GM12874 (cell line): Measurements from ENCODE around the gene EGF.

Experiments used
- TF ChIP-seq, protein P1 (sequence below): IDR thresholded peaks from 2 replicates; pipeline ENCODE4 v1.5.1; 2011; ENCODE audit warnings: low read depth, mild to moderate bottlenecking, control low read depth, low read length, moderate library complexity; ENCODE audit not compliant: insufficient read depth

Gene EGF

DNA sequence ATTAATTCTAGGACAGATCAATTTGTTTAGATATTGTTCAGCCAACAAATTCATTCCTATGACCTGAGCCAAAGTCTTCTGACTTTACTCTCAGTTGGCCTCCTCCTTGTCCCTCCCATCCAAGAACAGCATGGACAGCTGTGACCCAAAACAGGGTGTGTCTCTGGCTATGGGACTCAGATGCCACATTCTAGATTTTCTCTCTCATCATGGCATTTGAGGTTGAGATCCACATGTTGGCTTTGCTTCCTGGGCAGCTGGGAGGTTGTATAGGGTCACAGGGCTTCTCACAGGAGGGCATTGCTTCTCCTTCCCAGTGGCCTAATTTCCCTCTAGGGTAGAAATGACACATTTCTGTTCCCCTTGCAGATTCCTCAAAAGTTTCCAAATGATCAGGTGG, 22.6 kb upstream of the EGF start:
- TF ChIP-seq, protein P1, sequence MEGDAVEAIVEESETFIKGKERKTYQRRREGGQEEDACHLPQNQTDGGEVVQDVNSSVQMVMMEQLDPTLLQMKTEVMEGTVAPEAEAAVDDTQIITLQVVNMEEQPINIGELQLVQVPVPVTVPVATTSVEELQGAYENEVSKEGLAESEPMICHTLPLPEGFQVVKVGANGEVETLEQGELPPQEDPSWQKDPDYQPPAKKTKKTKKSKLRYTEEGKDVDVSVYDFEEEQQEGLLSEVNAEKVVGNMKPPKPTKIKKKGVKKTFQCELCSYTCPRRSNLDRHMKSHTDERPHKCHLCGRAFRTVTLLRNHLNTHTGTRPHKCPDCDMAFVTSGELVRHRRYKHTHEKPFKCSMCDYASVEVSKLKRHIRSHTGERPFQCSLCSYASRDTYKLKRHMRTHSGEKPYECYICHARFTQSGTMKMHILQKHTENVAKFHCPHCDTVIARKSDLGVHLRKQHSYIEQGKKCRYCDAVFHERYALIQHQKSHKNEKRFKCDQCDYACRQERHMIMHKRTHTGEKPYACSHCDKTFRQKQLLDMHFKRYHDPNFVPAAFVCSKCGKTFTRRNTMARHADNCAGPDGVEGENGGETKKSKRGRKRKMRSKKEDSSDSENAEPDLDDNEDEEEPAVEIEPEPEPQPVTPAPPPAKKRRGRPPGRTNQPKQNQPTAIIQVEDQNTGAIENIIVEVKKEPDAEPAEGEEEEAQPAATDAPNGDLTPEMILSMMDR, result no peak

DNA sequence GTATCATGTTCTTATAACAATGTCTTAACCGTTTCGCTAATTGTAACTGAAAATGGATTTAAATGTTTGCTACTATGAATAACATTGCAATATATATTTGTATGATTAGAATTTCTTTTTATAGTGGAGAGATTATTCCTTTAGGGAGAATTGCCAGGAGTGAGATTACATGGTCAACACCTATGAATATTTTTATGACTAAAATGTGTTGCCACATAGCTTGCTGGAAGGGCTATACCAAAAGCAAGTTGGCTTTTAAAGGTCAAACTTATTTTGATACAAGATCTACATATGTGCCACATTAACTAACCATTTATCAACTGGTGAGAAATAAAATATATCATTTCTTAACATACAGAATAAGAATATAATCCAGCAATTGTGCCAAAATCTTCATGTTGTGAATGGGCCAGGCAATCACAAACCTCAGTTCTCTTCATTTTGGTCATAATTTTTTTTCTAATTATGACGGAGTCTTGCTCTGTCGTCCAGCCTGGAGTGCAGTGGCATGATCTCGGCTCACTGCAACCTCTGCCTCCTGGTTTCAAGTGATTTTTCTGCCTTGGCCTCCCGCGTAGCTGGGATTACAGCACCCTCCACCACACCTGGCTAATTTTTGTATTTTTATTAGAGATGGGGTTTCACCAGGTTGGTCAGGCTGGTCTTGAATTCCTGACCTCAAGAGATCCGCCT, 10.0 kb upstream of the EGF start:
- TF ChIP-seq, protein P1, result no peak

DNA sequence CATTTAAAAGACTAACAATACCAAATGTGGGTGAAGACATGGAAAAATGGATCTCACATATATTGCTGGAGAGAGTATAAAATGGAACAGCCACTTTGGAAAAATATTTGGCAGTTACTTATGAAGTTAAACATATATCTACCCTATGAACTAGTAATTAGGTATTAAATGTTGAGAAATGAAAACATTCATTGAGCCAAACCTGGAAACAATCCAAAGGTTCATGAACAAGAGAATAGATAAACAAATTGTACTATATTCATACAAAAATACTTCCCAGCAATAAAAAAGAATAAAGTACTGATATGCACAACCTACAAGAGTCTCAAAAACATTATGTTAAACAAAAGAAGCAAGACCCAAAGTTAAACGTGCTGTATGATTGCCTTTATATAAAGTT, 4.0 kb upstream of the EGF start:
- TF ChIP-seq, protein P1, result no peak

DNA sequence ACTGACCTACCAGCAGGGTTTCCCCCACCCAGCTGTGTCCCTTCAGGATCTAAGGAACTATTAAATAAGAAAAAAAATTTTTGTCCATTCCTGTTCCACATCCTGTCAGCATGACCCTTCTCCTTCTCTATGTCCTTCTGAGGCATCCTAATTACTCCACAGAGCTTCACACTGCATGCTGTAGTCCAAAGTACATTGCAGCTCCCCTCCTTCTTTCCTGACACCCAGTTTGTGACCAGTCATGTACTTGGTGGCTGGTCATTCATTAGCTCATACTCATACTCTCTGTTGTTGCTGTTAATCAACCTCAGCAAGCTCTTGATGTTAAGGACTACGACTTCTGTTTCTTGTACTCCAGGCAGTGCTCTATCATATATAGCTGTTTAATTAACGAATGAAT, 2.4 kb upstream of the EGF start:
- TF ChIP-seq, protein P1, result no peak

DNA sequence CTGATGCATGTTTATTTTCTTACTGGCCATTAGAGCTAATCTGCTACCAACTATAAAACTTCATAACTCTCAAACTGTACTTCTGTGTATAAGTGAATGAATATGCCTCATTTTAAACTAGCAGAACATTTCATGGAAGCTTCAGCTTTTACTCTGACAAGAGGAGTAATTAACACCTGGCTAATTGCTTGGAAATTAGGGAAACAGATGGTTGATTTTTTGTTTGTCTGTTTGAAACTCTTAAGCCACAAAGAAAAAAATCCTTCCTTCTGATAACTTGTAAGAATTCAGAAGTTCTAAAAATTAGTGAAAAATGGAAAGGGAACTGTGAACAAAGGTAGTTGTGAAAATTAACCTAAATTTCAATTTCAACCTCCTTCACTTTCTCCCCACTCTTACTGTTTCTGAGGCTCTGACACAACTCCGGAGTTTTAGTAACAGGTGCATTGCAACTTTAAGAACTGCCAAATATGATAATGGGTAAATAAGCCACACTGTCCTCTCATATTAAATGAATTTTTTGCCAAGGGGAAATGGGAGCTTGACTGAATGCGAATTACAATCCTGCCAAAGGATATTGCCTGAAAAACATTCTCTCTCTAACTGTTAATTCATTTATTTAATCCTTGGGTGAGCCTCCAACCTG, 1.0 kb downstream of the EGF start:
- TF ChIP-seq, protein P1, result no peak

DNA sequence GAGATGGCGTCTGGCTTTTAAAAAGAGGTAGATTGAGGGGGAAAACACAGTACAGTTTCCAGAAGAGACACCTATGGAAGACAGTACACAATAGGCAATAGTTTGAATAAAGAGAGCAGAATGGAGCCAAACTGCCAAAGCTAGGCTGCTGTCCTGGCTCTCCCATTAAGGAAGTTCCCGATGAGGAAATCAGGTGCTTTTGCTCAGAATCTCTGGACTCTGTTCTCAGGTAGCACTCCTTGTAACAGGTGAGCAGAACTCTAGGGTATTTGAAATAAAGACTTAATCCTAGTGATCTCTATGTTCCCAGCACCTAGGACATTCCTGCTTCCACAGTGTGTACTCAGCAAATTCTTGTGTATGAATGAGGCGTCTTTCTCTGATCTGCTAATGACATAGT, 1.6 kb downstream of the EGF start:
- TF ChIP-seq, protein P1, result no peak

DNA sequence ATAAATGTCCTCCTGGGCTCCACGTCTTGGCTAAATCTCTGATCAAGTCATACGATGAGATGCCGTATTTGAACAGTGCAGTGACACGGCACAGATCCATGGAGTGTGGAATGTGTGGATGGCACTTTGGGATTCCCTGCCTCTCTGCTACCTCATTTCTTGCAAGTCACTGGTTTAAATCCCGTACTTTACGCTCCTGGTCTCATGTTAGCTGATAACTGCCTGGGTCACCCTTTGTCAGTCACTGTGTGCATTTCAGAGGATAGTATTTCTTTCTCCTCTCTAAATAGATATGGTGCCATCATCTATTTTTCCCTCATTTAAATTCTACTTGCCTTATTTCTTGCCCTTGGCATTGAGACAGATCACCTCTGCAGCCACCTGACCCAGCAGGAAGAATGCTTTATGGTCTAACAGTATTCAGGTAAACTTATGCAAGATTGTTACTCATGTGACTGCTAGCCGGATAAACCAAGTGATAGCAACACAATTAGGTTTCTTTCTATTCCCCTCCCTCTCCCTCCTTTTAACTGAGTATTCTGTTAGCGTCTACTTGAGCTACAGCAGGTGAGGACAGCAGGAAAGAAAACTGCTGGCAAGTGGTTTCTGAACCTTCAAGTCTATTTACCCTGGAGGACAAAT, 2.8 kb downstream of the EGF start:
- TF ChIP-seq, protein P1, result no peak
